ENCODE data around the gene ZNF91.
"Not testable (repeated sequence)": the region's sequence is repeated elsewhere in the genome, so short reads cannot be mapped to it uniquely, and the experiment has no call there.

The ZNF91 gene

DNA sequence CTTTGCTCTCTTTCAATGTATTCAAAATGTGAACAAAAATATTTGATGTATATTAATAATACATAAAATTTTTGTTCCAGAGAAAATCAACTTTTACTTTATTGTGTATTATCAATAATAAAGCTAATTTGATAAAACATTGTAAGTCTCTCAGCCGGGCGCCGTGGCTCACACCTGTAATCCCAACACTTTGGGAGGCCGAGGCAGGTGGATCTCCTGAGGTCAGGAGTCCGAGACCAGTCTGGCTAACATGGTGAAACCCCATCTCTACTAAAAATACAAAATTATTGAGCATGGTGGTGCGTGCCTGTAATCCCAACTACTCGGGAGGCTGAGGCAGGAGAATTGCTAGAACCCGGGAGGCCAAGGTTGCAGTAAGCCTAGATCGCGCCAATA, 449 bp upstream of the ZNF91 start:
- not testable (repeated sequence) for DNase-seq (ENCODE audit: low read depth)

DNA sequence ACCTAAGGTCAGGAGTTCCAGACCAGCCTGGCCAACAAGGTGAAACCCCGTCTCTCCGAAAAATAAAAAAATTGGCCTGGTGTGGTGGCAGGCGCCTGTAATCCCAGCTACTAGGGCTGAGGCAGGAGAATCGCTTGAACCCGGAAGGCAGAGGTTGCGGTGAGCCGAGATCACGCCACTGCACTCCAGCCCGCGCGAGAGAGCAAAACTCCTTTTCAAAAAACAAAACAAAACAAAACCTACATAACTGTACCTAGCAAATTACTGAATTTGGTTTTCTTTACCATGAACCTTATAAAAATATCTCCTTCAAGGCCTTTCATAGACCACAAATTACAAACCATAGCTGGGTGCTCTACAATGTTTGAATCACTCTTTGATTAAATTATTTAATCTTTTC, 760 bp downstream of the ZNF91 start:
- DNase-seq (ENCODE audit: low read depth): no peak

DNA sequence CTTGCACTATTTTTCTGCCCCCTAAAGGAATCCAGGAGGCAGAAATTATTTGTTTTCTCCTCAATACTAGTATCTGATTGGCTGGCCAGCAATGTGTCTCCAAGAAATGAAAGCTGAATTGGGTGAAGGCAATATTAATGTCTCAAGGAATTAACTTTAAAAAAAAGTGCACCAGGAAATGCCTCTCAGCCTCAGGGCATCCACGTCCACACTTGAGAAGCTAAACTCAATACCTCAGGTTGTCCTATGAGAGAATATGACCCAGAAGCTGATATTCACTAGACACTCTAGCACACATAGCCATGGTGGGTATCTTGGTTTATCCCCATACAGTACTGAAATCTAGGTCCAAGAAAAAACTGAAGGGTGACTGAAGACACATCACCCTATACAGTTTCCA, 2.1 kb downstream of the ZNF91 start:
- DNase-seq (ENCODE audit: low read depth): no peak

DNA sequence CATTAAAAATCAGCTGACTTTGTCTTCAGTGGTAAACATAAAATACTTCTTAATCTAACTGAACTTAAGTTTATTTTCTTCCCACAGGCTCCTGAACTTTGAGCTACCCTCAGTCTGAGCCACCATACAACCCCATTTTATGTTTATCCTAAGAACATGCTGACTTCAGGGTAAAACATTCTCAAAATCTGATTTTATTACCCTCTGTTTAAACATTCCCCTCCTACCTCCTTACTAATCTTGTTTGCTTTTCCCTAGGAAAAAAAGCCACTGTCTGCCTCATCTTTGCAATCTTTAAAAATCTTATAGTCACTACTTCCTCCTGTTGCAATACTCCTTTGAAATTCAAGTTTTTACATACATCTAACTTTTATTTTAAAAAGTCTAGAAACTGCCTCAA, 4.0 kb downstream of the ZNF91 start:
- no peak for DNase-seq (ENCODE audit: low read depth)

DNA sequence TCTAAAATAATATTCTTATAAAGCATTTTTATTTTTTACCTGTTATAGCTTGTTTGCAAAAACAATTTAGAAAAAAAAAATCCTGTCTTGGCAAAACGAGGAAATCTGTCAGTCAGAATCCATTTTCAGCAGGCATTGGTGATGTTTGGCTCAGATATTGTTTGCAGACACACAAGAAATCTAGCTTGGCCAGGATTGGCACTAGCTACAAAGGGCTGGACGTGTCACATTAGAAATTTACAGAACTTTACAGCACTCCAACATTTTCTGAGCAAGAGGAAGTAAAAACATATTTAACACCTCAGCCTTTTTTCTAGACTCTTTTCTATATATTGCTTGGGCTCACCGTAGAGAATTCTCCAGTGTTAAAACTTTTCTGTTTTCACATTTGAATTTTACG, 9.9 kb downstream of the ZNF91 start:
- DNase-seq (ENCODE audit: low read depth): no peak

DNA sequence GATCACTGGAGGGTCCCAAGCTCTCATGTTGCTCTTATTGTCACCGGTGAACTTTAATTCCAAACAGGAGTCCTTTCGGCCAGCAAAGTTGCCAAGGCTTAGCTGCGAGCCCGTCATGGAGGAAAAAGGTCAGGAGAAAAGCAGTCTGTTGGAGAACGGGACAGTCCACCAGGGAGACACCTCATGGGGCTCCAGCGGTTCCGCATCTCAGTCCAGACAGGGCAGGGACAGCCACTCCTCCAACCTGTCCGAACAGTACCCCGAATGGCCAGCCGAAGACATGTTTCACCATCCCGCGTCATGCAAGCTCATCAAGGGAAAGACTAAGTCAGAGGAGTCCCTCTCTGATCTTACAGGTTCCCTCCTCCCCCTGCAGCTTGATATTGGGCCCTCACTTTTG, 10.4 kb downstream of the ZNF91 start:
- no peak for DNase-seq (ENCODE audit: low read depth)

DNA sequence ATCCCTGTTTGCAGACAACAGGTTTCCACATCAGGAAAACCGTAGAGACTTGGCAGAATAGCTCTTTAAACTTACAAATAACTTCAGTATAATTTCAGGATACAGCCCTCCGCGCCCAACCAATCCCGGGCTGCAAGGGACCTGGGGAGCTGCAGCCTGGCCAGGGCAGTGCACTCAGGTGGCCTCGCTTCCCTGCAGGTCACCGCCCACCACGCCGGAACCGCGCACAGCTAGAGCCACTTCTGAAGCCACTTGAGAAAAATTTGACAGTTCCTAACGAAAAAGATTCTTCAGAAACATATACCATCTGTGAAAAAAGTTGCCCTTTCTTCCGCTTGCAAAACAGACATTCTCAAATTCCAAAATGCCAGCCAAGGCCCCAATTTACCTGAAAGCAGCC, 11.1 kb downstream of the ZNF91 start:
- no peak for DNase-seq (ENCODE audit: low read depth)

DNA sequence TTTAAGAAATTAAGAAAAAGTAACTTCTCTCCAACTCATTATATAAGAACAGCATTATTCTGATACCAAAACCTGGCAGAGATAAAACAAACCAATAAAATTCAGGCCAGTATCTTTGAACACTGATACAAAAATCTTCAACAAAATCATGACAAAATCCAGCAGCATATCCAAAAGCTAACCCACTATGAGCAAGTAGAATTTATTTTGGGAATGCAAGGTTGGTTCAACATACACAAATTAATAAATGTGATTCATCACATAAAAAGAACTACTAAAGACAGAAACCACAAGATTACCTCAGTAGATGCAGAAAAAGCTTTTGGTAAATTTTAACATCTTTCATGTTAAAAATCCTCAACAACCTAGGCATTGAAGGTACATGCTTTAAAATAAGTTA, 12.3 kb downstream of the ZNF91 start:
- no peak for DNase-seq (ENCODE audit: low read depth)

DNA sequence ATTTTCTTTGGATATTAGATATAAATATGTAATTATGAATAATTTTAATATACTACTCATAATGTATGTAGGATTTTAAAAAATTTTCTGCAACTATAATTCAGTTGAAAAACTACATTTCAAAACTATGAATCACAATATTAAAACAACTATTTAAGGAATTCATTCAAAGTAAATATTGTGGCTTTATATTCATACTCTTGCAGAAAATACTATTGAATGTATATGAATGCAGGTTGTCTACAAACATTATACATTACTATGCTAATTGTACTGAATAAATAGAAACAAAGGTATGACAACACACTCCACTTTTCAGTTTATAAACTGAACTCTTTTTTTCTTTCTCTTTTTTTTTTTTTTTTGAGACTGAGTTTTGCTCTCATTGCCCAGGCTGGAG, 14.2 kb downstream of the ZNF91 start:
- no peak for DNase-seq (ENCODE audit: low read depth)

DNA sequence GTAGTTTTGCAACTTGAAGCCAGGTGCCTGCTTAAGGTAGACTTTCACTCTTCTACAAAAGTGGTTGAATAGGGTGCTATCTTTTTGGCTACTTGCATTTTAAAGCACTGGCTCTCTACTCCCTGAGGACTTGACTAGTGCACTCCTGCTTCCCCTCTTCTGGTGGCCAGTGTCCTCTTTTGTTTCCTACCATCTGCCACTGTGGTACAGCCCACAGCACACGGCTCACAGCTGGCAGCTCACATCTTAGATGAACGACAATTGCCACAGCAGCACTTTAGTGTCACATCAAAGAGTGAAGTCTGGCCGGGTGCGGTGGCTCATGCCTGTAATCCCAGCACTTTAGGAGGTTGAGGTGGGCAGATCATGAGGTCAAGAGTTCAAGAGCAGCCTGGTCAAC, 15.6 kb downstream of the ZNF91 start:
- DNase-seq (ENCODE audit: low read depth): not testable (repeated sequence)

DNA sequence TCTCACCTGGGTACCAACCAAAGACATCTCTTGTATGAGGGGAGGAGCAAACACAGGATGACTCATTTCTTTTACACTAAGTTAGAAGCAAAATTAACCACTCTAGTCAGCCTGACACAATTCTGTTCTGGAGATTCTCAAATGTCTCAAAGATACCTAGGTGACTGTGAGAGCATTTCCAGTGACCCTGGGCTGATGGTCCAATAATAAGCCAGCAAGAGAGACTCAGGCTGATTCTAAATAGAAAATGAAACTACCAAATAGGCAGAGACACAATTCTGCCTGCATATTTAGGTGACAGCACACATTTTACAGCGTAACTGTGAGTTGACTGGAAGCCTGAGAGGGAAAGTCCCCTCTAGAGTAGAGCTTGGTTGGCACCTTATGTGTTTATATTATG, 16.3 kb downstream of the ZNF91 start:
- DNase-seq (ENCODE audit: low read depth): no peak

DNA sequence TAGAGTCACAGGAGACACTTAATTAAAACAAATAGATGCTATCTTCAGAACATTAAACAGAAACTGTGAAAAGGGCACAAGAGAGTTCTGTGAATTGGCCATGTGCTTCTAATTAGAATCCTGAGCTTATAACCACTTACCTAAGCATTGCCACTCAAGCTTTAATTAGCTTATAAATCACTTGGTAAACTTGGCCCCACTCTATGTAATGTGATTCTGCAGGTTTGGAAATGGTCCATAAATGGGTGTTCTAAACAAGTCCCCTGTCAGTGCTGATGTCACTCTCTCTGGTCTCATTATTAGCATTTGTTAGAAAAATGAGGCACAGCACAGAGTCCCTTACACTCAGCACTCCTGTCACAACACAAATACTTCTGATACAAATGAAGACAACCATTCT, 18.0 kb downstream of the ZNF91 start:
- DNase-seq (ENCODE audit: low read depth): no peak

DNA sequence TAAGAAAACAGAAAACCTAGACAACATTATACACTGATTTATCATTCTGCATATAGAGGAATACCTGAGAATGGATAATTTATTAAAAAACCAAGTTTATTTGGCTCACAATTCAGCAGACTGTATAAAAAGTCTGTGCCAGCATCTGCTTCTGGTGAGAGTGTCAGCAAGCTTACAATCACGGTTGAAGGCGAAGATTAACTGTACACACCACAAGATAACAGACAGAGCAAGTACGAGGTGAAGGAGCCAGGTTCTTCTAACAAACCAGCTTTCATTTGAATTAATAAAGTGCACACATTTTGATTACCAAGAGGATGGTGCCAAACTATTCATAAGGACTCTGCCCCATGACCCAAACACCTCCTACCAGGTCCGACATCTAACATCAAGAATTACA, 28.8 kb downstream of the ZNF91 start:
- DNase-seq (ENCODE audit: low read depth): no peak

DNA sequence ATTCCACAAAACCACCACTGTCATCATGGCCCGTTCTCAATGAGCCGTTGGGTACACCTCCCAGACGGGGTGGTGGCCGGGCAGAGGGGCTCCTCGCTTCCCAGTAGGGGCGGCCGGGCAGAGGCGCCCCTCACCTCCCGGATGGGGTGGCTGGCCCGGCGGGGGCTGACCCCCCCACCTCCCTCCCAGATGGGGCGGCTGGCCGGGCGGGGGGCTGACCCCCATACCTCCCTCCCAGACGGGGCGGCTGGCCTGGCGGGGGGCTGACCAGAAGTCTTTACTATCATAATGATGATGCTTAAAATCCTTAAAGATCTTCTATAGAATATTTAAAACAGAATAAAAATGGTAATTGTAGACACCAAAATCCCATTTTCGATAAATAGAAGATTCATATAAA, 29.2 kb downstream of the ZNF91 start:
- DNase-seq (ENCODE audit: low read depth): not testable (repeated sequence)

DNA sequence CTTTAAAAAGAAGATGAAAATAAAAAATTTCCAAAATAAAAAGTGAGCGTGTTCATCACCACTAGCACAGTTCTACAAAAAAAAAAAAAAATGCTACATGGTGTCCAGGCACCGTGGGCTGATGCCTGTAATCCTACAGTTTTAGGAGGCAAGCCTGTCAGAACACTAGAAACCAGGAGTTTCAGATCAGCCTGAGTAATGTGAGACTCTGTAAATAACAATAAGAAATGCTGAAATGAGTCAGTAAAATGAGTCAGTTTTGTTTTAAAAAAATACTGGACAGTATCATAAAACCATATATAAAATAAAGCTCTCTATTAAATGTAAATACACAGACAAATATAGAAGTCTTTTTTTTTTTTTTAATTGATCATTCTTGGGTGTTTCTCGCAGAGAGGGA, 30.0 kb downstream of the ZNF91 start:
- no peak for DNase-seq (ENCODE audit: low read depth)

DNA sequence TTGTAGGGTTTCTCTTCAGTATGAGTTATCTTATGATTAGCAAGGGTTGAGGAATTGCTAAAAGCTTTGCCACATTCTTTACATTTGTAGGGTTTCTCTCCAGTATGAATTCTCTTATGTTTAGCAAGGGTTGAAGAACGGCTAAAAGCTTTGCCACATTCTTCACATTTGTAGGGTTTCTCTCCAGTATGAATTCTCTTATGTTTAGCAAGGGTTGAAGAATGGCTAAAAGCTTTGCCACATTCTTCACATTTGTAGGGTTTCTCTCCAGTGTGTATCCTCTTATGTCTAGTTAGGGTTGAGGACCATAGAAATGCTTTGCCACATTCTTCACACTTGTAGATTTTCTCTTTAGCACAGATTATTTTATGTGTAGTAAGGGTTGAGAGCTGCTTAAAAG, 33.4 kb downstream of the ZNF91 start:
- DNase-seq (ENCODE audit: low read depth): not testable (repeated sequence)

DNA sequence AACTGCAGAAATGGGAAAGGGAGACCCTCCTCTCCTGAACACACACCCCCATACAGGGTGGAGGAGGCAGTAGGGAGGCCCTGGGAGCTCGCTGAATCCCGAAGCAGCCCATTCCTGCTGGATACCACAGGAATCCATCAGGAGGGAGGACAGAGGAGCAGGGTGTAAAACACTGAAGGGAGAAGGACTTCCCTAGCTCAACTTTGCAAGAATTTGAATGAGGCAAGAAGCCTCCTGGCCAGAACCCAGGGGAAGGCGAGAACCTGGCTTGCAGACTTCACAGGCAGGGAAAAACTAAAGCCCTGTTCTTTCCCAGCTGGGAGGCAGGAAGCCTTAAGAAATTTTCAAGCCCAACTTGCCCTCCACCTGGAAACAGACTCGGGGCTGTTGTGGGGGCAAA, 43.5 kb downstream of the ZNF91 start:
- DNase-seq (ENCODE audit: low read depth): no peak

DNA sequence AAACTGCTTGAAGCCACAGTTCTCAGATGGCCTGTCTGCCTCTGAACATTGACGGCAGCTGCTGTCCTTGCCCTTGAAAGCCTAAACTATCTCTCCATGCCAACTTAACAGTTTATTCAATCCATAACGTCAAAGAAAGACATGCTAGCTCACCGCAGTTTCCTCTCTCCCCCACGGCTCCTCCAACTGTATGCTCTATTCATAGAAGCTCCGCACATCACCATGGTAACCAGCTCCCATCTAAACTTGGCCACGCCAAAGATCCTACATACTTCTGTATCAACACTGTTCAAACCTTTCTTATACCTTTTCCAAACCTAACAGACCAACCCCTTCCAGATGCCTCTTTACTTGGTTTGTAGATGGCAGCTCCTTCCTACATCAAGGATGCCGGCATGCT, 48.6 kb downstream of the ZNF91 start:
- DNase-seq (ENCODE audit: low read depth): no peak

DNA sequence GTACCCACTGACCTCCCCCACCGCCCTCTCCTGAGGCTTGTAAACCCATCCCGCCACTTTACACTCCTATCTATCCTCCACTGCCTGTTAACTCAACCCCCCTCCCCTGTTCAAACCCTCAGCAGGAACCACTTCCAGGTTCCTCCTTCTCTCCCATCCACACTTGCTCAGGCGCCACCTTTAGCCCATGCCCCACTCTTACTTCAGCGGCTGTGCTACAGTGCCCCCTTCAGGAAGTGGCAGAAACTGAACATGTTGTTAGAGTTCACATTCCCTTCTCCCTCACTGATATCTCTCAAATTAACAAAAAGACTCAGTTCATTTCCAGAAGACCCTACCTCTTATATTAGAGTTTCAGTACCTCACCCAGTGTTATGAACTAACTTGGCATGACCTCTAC, 49.4 kb downstream of the ZNF91 start:
- no peak for DNase-seq (ENCODE audit: low read depth)

DNA sequence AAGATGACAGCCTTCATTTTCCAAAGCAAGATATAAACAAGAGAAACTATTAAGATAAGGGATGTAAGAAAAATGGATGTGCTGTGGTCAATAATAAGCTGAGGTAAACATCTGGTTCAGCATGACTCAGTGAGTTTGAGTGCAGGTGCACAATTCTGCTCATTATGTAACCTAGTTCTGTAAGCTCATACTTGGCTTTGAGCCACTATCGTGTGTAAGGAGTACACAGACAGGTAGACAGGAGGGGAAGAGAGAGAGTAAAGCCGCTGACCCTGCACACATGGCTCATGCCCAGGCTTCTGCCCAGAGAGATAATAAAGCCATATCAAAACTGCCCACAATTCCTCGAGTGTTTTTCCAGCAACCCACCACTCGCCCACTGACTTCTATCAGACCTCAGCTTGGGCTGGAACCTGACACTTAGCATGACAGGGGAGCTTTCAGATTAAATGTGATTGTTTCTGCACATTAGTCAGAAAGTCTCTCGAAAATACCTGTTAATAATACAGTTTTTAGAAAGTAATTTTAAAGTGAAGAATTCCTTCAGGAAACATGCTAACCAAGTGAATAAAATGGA, 51.7 kb downstream of the ZNF91 start:
- DNase-seq (ENCODE audit: low read depth): no peak

DNA sequence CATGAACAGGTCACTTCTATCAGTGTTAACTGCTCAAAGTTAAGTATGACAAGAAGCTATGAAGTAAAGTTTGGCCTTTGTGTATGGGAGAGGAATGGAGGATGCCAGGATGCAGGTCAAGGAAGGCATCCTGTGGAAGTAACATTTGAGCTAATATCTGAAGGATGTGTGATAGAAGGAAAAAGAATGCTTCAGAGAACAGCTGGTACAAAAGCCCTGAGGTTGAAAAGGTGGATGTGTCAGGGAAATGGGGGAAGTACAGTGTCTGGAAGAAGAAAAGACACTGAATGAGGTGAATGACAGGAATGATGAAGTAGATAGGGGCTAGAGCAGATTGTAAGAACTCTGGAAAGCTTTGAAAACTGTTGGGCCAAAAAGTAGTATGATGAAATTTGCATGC, 67.1 kb downstream of the ZNF91 start:
- DNase-seq (ENCODE audit: low read depth): no peak

DNA sequence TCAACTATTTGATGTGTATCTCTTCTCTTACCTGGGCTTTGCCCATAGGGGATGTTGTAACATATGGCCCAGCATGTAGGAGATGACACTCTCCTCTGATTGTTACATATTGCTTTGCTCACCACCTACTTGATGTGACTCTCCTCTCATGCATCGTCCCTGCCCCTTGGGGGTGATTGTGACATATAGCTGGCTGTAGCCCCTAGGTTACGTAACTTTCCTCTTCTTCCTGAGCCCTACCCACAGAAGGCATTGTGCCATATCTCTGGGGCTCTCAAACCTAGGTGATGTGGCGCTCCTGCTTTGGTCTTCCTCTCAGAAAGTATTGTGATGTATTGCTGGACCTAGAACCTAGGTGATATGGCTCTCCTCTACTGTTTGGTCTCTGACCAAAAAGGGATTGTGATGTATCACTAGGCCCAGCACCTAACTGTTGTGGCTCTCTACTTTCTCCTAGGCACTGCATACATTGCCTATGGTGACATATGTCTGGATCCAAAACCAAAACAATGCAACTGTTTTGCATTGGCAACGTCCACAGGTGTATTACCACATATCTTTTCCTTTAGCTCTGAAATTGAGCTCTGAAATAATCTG, 73.2 kb downstream of the ZNF91 start:
- DNase-seq (ENCODE audit: low read depth): no peak

DNA sequence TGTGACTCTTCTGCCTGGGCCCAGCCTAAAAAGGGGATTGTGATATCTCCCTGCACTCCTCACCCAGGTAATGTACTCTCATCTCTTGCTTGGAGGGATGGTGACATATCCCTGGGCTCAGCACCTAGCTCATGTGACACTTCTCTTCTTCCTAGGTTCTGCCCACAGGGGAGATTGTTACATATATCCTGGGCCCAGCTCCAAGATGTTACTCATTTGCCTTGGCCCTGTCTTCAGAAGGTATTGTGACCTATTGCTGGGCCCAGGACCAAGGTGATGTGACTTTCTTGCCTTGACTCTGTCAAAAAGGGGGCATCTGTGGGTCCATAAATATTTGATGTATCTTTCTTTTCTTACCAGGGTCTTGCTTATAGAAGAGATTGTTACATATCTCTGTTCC, 73.9 kb downstream of the ZNF91 start:
- not testable (repeated sequence) for DNase-seq (ENCODE audit: low read depth)

DNA sequence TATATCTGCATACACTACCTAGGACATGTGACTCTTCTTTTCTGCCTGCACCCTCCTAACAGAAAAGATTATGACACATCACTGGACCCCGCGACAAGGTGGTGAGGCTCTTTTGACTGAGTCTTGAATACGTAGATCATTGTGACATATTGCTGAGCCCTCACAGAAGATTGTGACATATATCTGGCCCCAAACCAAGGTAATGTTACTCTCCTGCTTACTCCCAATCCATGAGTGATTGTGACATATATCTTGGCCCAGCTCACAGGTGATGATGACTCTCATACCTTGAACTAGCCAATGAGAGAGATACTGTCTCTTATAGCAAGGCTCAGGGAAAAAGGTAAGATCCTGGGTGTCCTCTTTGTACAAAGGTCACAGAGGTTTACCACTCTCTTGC, 75.7 kb downstream of the ZNF91 start:
- DNase-seq (ENCODE audit: low read depth): not testable (repeated sequence)

DNA sequence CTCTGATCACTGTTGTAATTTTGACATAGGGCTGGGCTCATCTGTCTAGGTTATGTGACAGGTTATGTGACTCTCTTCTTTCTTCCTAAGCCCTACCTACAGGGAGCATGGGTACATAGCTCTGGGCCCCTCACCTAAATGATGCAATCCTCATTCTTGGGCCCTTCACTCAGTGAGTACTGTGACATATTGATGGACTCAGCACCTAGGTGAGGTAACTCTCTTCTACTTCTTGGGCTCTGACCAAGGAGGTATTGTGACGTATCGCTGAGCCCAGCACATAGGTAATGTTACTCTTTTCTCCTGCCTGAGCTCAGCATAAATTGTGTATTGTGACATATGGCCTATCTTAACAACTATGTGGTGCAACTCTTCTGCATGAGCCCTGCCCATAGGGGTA, 76.3 kb downstream of the ZNF91 start:
- not testable (repeated sequence) for DNase-seq (ENCODE audit: low read depth)

All from non-pigmented ciliary epithelial cell (primary cell).